Dermis microvascular lymphatic vessel endothelial cell (primary cell): ENCODE results near the gene SIK2. TPM values are rescaled to one million over a fixed set of nuclear protein-coding genes. Genes with fewer than 3 reads are reported as not detected.
A peak's percentile ranks its signal among the peaks of the same experiment; 100 is the strongest.

Experiments
- DNase-seq, 2 donors: peaks; one replicate each; pipeline versions ENCODE4 v3.0.0 to v3.0.0-alpha.2; 2010; ENCODE audit warnings: low read depth in 2 of 2
- total RNA-seq: library from RNA; depleted of rRNA; stranded (reverse); fragments of >200 nt; gene quantifications from 2 replicates; pipeline ENCODE4 v1.2.1, GENCODE V29; 2014

SIK2 gene
- total RNA-seq, 1 donor from 2014 or later: 5.5 TPM

- no peak for DNase-seq
Observed at GRCh38 chr11:111581341-111581740, 20.9 kb upstream of the SIK2 start.

GRCh38 chr11:111582163-111582562 lies 20.1 kb upstream of the SIK2 start:
- DNase-seq: peak; percentile 55 to 69

GRCh38 chr11:111582881-111583280 lies 19.4 kb upstream of the SIK2 start:
- peak in 1 of 2 donors; percentile 28 for DNase-seq

- DNase-seq: peak in 1 of 2 donors; percentile 68
Observed at GRCh38 chr11:111585371-111585770, 16.9 kb upstream of the SIK2 start.

GRCh38 chr11:111586388-111586831 lies 15.8 kb upstream of the SIK2 start:
- DNase-seq: peak; percentile 50 to 71

GRCh38 chr11:111589114-111589513 lies 13.1 kb upstream of the SIK2 start:
- DNase-seq: no peak

- DNase-seq: no peak
Observed at GRCh38 chr11:111589886-111590499, 12.3 kb upstream of the SIK2 start.

GRCh38 chr11:111591187-111591960 lies 10.9 kb upstream of the SIK2 start:
- DNase-seq: no peak

GRCh38 chr11:111592491-111592890 lies 9.8 kb upstream of the SIK2 start:
- no peak for DNase-seq

- no peak for DNase-seq
Observed at GRCh38 chr11:111596319-111596718, 5.9 kb upstream of the SIK2 start.

GRCh38 chr11:111598148-111598547 lies 4.1 kb upstream of the SIK2 start:
- no peak for DNase-seq

- no peak for DNase-seq
Observed at GRCh38 chr11:111598559-111598958, 3.7 kb upstream of the SIK2 start.

GRCh38 chr11:111601636-111601978 lies 642 bp upstream of the SIK2 start:
- DNase-seq: no peak

- peak in 1 of 2 donors; percentile 39 for DNase-seq
Observed at GRCh38 chr11:111602865-111603610, 789 bp downstream of the SIK2 start.

GRCh38 chr11:111603611-111604130 lies 1.4 kb downstream of the SIK2 start:
- DNase-seq: no peak

GRCh38 chr11:111604392-111605009 lies 2.3 kb downstream of the SIK2 start:
- peak; percentile 31 to 66 for DNase-seq

GRCh38 chr11:111605681-111606080 lies 3.4 kb downstream of the SIK2 start:
- DNase-seq: no peak

GRCh38 chr11:111606986-111607385 lies 4.7 kb downstream of the SIK2 start:
- no peak for DNase-seq

- no peak for DNase-seq
Observed at GRCh38 chr11:111607751-111608150, 5.5 kb downstream of the SIK2 start.

- peak in 1 of 2 donors; percentile 21 for DNase-seq
Observed at GRCh38 chr11:111612224-111612623, 10.0 kb downstream of the SIK2 start.

GRCh38 chr11:111617286-111617685 lies 15.0 kb downstream of the SIK2 start:
- DNase-seq: no peak

- no peak for DNase-seq
Observed at GRCh38 chr11:111620518-111620917, 18.3 kb downstream of the SIK2 start.
